GM21576 (cell line): Measurements from ENCODE around the gene TPRN.
A peak's percentile ranks its signal among the peaks of the same experiment; 100 is the strongest.

Experiments used
- ATAC-seq: cut with Tn5 transposase; IDR thresholded peaks from one replicate; pipeline ENCODE4 v1.9.1; 2021; ENCODE audit warnings: mild to moderate bottlenecking, moderate library complexity; ENCODE audit not compliant: unreplicated experiment

Gene TPRN

GRCh38 chr9:137213160-137214060, 12.9 kb upstream of the TPRN start:
- no peak for ATAC-seq

- no peak for ATAC-seq
These were observed 12.0 kb upstream of the TPRN start for GRCh38 chr9:137212520-137212919.

- ATAC-seq, result no peak
These were observed 11.0 kb upstream of the TPRN start for GRCh38 chr9:137211532-137211931.

- ATAC-seq, result no peak
These were observed 6.1 kb upstream of the TPRN start for GRCh38 chr9:137206602-137207001.

GRCh38 chr9:137205126-137206069, 4.9 kb upstream of the TPRN start, which contains the start of the genes NDOR1 and TMEM203:
NDOR1 (plus strand) TSS chr9:137205700; CDS start chr9:137205778, 78 bp downstream.
TMEM203 (minus strand) TSS chr9:137205648; CDS start chr9:137205414, 234 bp downstream.
- peak; percentile 45 for ATAC-seq

GRCh38 chr9:137204731-137205125, 4.2 kb upstream of the TPRN start:
- ATAC-seq, result no peak

- ATAC-seq, result no peak
These were observed 2.4 kb upstream of the TPRN start for GRCh38 chr9:137202966-137203365.

- ATAC-seq, result no peak
These were observed 796 bp upstream of the TPRN start for GRCh38 chr9:137201205-137201868.

- no peak for ATAC-seq
These were observed 975 bp downstream of the TPRN start for GRCh38 chr9:137199411-137200121.

GRCh38 chr9:137198902-137199283, 1.6 kb downstream of the TPRN start:
- ATAC-seq, result no peak

- ATAC-seq, result no peak
These were observed 2.3 kb downstream of the TPRN start for GRCh38 chr9:137198051-137198901.

- no peak for ATAC-seq
These were observed 4.9 kb downstream of the TPRN start for GRCh38 chr9:137195525-137196220.

- no peak for ATAC-seq
These were observed 5.6 kb downstream of the TPRN start for GRCh38 chr9:137194909-137195308.

GRCh38 chr9:137194388-137194787, 6.2 kb downstream of the TPRN start:
- ATAC-seq, result no peak

- no peak for ATAC-seq
These were observed 6.8 kb downstream of the TPRN start for GRCh38 chr9:137193771-137194170.

GRCh38 chr9:137192859-137193258, 7.7 kb downstream of the TPRN start:
- ATAC-seq, result no peak

- ATAC-seq, result no peak
These were observed 8.1 kb downstream of the TPRN start for GRCh38 chr9:137192448-137192780.

- ATAC-seq, result no peak
These were observed 8.7 kb downstream of the TPRN start for GRCh38 chr9:137191691-137192447.
